Loucy (cell line): ENCODE data around the gene TBATA.

Experiments used
- H2AFZ ChIP-seq: fragments of 200-600 bp; sonication (generic); 2 replicates; pipeline ENCODE4 v1.6.0; 2016; ENCODE audit warnings: antibody characterized with exemption, mild to moderate bottlenecking, low read length, moderate library complexity
- H3F3A ChIP-seq: fragments of 200-600 bp; 2 replicates; pipeline ENCODE4 v1.6.0; 2016; ENCODE audit warnings: antibody characterized with exemption, low read depth, mild to moderate bottlenecking
- H3K27me3 ChIP-seq: fragments of 200-600 bp; sonication (generic); 2 replicates; pipeline ENCODE4 v1.6.1; 2014; ENCODE audit warnings: low read length, mild to moderate bottlenecking; ENCODE audit not compliant: insufficient read depth, poor library complexity, severe bottlenecking
- H3K36me3 ChIP-seq: fragments of 200-600 bp; sonication (generic); 2 replicates; pipeline ENCODE4 v1.6.1; 2016; ENCODE audit warnings: low read length; ENCODE audit not compliant: insufficient read depth
- H3K4me1 ChIP-seq: fragments of 200-600 bp; sonication (generic); 2 replicates; pipeline ENCODE4 v1.5.1; 2014; ENCODE audit warnings: low read length, mild to moderate bottlenecking; ENCODE audit not compliant: insufficient read depth, poor library complexity, severe bottlenecking
- H3K4me2 ChIP-seq: fragments of 200-600 bp; sonication (generic); 2 replicates; pipeline ENCODE4 v1.6.0; 2014; ENCODE audit warnings: antibody characterized with exemption, low read length, low read depth, mild to moderate bottlenecking; ENCODE audit not compliant: poor library complexity, severe bottlenecking
- H3K4me3 ChIP-seq: fragments of 200-600 bp; sonication (generic); 2 replicates; pipeline ENCODE4 v1.5.1; 2014; ENCODE audit warnings: low read length, mild to moderate bottlenecking, mixed read lengths; ENCODE audit not compliant: poor library complexity, severe bottlenecking
- H3K79me2 ChIP-seq: fragments of 200-600 bp; sonication (generic); 2 replicates; pipeline ENCODE4 v1.6.1; 2014; ENCODE audit warnings: low read length; ENCODE audit not compliant: insufficient read depth
- H3K9ac ChIP-seq: fragments of 200-600 bp; sonication (generic); 2 replicates; pipeline ENCODE4 v1.6.0; 2014; ENCODE audit warnings: mild to moderate bottlenecking, low read depth, low read length, moderate library complexity; ENCODE audit not compliant: poor library complexity, severe bottlenecking
- H3K9me2 ChIP-seq: fragments of 200-600 bp; sonication (generic); replicated peaks from 2 replicates; pipeline ENCODE4 v1.6.1; 2016; ENCODE audit warnings: low read depth, low read length, mixed read lengths
- H3K9me3 ChIP-seq: fragments of 200-600 bp; sonication (generic); 2 replicates; pipeline ENCODE4 v1.6.1; 2014; ENCODE audit warnings: mild to moderate bottlenecking, antibody characterized with exemption, low read length, low read depth; ENCODE audit not compliant: insufficient read depth
- H4K20me1 ChIP-seq: fragments of 200-600 bp; sonication (generic); 2 replicates; pipeline ENCODE4 v1.6.0; 2014; ENCODE audit warnings: antibody characterized with exemption, low read length, mild to moderate bottlenecking; ENCODE audit not compliant: insufficient read depth, poor library complexity, severe bottlenecking
- CTCF ChIP-seq: fragments of 200-600 bp; sonication (generic); conservative IDR thresholded peaks from 2 replicates; pipeline ENCODE4 v1.5.1; 2014; ENCODE audit warnings: mild to moderate bottlenecking, antibody characterized with exemption, low read length
- EZH2phosphoT487 ChIP-seq: fragments of 200-600 bp; IDR thresholded peaks from 2 replicates; pipeline ENCODE4 v1.6.1; 2018; ENCODE audit warnings: antibody characterized with exemption, mild to moderate bottlenecking, moderate library complexity, borderline replicate concordance

TBATA gene

GRCh38 chr10:70797840-70798239 lies 12.7 kb upstream of the TBATA start:
- H3K9me3 ChIP-seq = no peaks in the 10 kb centered on the region
- TF ChIP-seq EZH2phosphoT487 (no peak), CTCF (no peak)
- H4K20me1 ChIP-seq = no peaks in the 10 kb centered on the region
- no peak overlapping the region for H3K4me2 ChIP-seq
- H3K79me2 ChIP-seq = no peaks in the 10 kb centered on the region
- no peak overlapping the region for H3K4me3 ChIP-seq
- H3K4me1 ChIP-seq = no peaks in the 10 kb centered on the region
- H2AFZ ChIP-seq = no peak overlapping the region
- H3K27me3 ChIP-seq = no peaks in the 10 kb centered on the region
- 0 out of 2 replicates have a peak, but pooled peaks cover 3% of the 10 kb centered on the region for H3F3A ChIP-seq
- no peak overlapping the region for H3K9ac ChIP-seq
- H3K9me2 ChIP-seq = no peaks in the 10 kb centered on the region
- no peaks in the 10 kb centered on the region for H3K36me3 ChIP-seq

GRCh38 chr10:70795613-70796012 lies 10.4 kb upstream of the TBATA start:
- Histone ChIP-seq H2AFZ (no peak overlapping the region), H3K9ac (no peak overlapping the region), H3K9me2 (no peaks in the 10 kb centered on the region), H3K36me3 (no peaks in the 10 kb centered on the region), H3K27me3 (no peaks in the 10 kb centered on the region), H4K20me1 (no peaks in the 10 kb centered on the region), H3K79me2 (no peaks in the 10 kb centered on the region), H3F3A (no peaks in the 10 kb centered on the region), H3K4me2 (no peak overlapping the region), H3K4me1 (peaks cover 18% of the 10 kb centered on the region), H3K4me3 (no peak overlapping the region), H3K9me3 (no peaks in the 10 kb centered on the region)
- TF ChIP-seq EZH2phosphoT487 (no peak), CTCF (no peak)

GRCh38 chr10:70791386-70792039 lies 6.3 kb upstream of the TBATA start:
- peak overlapping the region; percentile 52 for H2AFZ ChIP-seq
- peak overlapping the region; percentile 64 for H3K4me2 ChIP-seq
- H3K36me3 ChIP-seq = no peaks in the 10 kb centered on the region
- TF ChIP-seq CTCF (no peak), EZH2phosphoT487 (no peak)
- peak overlapping the region; percentile 4 for H3K9ac ChIP-seq
- peak overlapping the region; percentile 34 for H3K4me3 ChIP-seq
- no peaks in the 10 kb centered on the region for H3K9me3 ChIP-seq
- H3K27me3 ChIP-seq = no peaks in the 10 kb centered on the region
- no peaks in the 10 kb centered on the region for H3K79me2 ChIP-seq
- H4K20me1 ChIP-seq = no peaks in the 10 kb centered on the region
- peaks cover 34% of the 10 kb centered on the region for H3K4me1 ChIP-seq
- H3K9me2 ChIP-seq = no peaks in the 10 kb centered on the region
- no peaks in the 10 kb centered on the region; the same call in 1 of the 2 replicates for H3F3A ChIP-seq
